ENCODE data around the gene TEX11. TPM values are rescaled to one million over a fixed set of nuclear protein-coding genes. Genes with fewer than 3 reads are reported as not detected.

TEX11 gene
- total RNA-seq, 4 donors from 2014 or later = not detected

DNA sequence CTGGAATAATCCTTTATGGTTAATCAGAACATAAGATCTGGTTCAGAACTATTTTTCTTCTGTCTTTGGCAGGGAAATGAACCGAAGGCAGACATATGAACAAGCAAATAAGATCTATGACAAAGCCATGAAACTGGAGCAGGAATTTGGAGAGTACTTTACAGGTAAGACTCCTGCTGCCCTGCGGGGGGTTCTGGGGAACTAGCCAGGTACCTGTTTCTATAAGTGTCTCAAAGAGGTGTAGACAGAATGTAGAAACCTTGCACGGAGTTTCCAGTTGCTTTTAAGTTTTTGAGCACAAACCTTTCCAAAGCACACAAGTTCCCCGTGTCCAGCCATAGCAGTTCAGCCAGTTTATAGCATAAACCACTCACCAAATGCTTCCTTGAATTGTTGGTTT, 407.7 kb downstream of the TEX11 start:
- DNase-seq (ENCODE audit: low spot score in 2 of 2) = no peak
- H3K4me3 ChIP-seq (ENCODE audit: low read depth, poor library complexity, severe bottlenecking) = no peak overlapping the region
- 84 to 95% methylated on average over 4 of the region's 4 CpGs for WGBS, 2 donors
- intact Hi-C loops (cut with DNase I; ENCODE audit: low total_unique reads) = no loop called here
- TF ChIP-seq, protein P1, sequence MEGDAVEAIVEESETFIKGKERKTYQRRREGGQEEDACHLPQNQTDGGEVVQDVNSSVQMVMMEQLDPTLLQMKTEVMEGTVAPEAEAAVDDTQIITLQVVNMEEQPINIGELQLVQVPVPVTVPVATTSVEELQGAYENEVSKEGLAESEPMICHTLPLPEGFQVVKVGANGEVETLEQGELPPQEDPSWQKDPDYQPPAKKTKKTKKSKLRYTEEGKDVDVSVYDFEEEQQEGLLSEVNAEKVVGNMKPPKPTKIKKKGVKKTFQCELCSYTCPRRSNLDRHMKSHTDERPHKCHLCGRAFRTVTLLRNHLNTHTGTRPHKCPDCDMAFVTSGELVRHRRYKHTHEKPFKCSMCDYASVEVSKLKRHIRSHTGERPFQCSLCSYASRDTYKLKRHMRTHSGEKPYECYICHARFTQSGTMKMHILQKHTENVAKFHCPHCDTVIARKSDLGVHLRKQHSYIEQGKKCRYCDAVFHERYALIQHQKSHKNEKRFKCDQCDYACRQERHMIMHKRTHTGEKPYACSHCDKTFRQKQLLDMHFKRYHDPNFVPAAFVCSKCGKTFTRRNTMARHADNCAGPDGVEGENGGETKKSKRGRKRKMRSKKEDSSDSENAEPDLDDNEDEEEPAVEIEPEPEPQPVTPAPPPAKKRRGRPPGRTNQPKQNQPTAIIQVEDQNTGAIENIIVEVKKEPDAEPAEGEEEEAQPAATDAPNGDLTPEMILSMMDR (IDR thresholded peaks at IDR 0.05) = no peak
- no peak for TF ChIP-seq POLR2A (IDR thresholded peaks at IDR 0.05)

DNA sequence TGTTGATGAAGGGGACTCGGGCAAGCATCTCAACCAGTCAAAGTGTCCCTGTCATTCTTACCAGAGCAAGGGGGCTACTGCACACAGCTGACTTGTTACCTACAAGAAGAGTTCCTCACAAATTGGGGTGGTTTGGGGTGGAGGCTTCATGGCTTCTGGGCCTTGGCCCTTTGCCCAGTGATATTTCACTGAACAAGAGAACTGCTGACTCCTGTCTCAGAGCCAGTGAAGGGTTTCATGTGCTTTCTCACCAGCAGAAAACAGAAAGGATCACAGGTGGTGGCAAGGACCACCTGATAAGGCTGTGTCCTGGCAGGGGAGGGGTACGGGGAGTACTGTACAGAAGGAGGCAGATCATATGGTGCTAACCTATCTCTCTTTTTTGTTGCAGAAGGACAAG, 410.4 kb downstream of the TEX11 start:
- 75 to 77% methylated on average over 1 to 2 of the region's 2 CpGs for WGBS, 2 donors
- intact Hi-C loops (cut with DNase I; ENCODE audit: low total_unique reads) = no loop called here
- DNase-seq (ENCODE audit: low spot score in 2 of 2) = no peak
- TF ChIP-seq, protein P1 (IDR thresholded peaks at IDR 0.05) = no peak
- TF ChIP-seq POLR2A (IDR thresholded peaks at IDR 0.05) = no peak
- no peak overlapping the region for H3K4me3 ChIP-seq (ENCODE audit: low read depth, poor library complexity, severe bottlenecking)

DNA sequence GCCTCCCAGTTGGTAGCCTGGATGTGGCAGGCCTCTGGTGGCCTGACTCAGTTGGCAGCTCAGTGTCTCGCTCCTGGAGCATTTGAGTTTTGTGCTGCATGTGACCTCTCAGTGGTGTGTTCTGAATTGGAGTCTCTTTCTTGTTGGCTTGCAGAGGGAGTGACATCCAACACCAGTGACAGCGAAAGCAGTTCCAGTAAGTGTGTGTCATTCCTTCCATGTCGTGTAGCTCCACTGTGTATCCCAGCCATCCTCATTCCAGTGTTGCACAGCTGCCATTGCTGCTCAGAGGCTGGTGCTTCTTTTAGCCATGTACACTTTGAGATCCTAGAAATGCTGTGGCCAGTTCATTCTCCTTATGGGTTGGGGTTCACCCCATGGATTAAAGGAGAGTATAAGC, 411.5 kb downstream of the TEX11 start:
- no peak for DNase-seq (ENCODE audit: low spot score in 2 of 2)
- intact Hi-C loops (cut with DNase I; ENCODE audit: low total_unique reads) = no loop called here
- TF ChIP-seq, protein P1 (IDR thresholded peaks at IDR 0.05) = no peak
- no peak for TF ChIP-seq POLR2A (IDR thresholded peaks at IDR 0.05)
- WGBS, 2 donors = 68 to 78% methylated on average over 3 of the region's 3 CpGs
- H3K4me3 ChIP-seq (ENCODE audit: low read depth, poor library complexity, severe bottlenecking) = no peak overlapping the region

DNA sequence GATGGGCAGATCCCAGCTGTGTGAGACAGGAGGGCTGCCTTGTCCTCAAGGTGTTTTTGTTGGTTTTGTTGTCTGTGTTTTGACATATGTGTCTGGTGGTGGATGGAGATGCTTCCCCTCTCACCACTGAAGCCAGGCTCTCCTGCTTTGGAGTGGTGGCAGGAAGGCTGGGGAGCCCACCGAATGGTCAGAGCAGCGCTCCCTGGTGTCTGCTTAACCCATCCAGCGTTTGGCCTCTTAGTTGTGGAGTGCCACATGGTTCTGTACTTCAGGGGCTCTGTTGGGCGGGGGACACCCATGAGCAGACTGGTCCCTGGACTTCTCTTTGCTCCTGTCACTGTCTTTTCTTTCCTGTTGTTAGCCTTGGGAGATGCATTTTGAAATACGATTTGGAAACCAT, 412.0 kb downstream of the TEX11 start:
- intact Hi-C loops (cut with DNase I; ENCODE audit: low total_unique reads) = no loop called here
- TF ChIP-seq, protein P1 (IDR thresholded peaks at IDR 0.05) = no peak
- TF ChIP-seq POLR2A (IDR thresholded peaks at IDR 0.05) = no peak
- no peak for DNase-seq (ENCODE audit: low spot score in 2 of 2)
- no peak overlapping the region for H3K4me3 ChIP-seq (ENCODE audit: low read depth, poor library complexity, severe bottlenecking)
- WGBS, 2 donors = 67 to 89% methylated on average over 3 to 5 of the region's 5 CpGs

DNA sequence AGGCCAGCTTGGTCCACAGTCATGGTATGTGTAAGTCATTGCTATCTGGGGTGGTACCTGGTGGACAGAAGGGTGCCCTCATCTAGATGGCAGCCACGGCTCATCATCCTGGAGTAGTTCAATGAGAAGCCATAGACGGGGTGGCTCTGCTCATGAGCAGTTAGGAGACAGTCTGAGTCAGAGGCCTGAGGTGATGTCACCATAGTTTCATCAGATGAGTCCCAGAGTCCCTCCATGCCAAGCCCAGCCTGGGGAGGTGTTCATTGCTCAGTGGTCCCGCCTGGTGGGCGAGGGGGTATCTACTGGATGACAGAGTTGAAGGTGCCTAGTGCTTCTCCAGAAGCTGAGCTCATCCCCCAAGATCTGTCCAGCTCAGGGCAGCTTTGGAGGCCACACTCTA, 414.1 kb downstream of the TEX11 start:
- intact Hi-C loops (cut with DNase I; ENCODE audit: low total_unique reads) = no loop called here
- TF ChIP-seq POLR2A (IDR thresholded peaks at IDR 0.05) = no peak
- TF ChIP-seq, protein P1 (IDR thresholded peaks at IDR 0.05) = no peak

DNA sequence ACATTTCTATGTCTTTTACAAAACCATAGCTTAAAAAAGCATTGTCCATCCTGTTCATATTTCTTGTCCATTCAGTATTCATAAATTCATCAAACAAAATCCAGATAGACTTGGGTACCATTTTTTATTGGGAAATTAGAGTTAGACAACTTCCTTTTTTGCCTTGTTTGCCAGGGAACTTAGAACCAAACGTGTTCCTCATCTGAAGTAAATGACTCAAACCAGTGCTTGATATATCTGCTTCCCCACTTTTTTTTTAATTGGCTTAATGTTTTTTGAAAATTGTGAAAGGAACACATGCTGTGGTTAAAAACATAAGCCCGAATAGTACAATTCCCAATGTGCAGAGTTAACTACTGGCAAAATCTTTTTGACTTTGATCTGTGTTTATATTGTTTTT, 419.7 kb downstream of the TEX11 start:
- H3K4me3 ChIP-seq (ENCODE audit: low read depth, poor library complexity, severe bottlenecking) = no peak overlapping the region
- intact Hi-C loops (cut with DNase I; ENCODE audit: low total_unique reads) = no loop called here
- WGBS, 2 donors = 57 to 74% methylated on average over 2 of the region's 2 CpGs
- no peak for DNase-seq (ENCODE audit: low spot score in 2 of 2)
- TF ChIP-seq, protein P1 (IDR thresholded peaks at IDR 0.05) = no peak
- no peak for TF ChIP-seq POLR2A (IDR thresholded peaks at IDR 0.05)

More for the DNA sequence above, 414.1 kb downstream of the TEX11 start:
- no peak for DNase-seq (ENCODE audit: low spot score in 2 of 2)
- WGBS, 2 donors = 70 to 86% methylated on average over 4 of the region's 4 CpGs
- H3K4me3 ChIP-seq (ENCODE audit: low read depth, poor library complexity, severe bottlenecking) = no peak overlapping the region

Data from lower leg skin (tissue), 4 donors.